ENCODE data around the gene NSMF.
"Not testable (repeated sequence)": the region's sequence is repeated elsewhere in the genome, so short reads cannot be mapped to it uniquely, and the experiment has no call there.

The NSMF gene

DNA sequence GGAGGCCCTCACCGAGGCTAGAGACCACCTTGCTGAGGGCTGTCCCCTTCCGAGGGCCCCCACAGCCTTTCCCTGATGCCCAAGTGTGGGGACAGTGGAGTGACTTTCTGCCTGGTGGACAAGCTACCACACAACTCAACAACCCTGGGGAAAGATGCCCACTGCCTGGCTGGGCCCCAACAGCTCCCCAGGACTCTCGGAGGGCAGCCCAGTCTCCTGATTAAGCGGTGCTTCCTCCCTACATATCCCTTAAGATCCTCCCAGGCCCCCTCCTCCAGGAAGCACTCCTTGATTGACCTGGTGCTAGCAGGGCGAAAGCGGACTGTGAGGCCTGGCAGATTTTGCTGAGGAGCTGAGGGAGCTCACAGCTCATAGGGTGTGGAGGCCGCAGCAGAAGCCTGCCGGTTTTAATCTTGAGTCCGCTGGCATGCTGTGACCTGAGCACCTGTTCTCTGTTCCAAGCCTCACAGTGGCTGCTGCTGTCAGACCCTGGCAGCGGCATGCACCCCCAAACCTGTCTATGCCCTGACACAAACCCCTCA is 2.2 kb downstream of the NSMF start:
- DNase-seq: no peak

GRCh38 chr9:137456061-137456863 is 2.9 kb downstream of the NSMF start:
- DNase-seq: no peak

- DNase-seq: no peak
These were observed 3.7 kb downstream of the NSMF start for GRCh38 chr9:137455359-137455991.

DNA sequence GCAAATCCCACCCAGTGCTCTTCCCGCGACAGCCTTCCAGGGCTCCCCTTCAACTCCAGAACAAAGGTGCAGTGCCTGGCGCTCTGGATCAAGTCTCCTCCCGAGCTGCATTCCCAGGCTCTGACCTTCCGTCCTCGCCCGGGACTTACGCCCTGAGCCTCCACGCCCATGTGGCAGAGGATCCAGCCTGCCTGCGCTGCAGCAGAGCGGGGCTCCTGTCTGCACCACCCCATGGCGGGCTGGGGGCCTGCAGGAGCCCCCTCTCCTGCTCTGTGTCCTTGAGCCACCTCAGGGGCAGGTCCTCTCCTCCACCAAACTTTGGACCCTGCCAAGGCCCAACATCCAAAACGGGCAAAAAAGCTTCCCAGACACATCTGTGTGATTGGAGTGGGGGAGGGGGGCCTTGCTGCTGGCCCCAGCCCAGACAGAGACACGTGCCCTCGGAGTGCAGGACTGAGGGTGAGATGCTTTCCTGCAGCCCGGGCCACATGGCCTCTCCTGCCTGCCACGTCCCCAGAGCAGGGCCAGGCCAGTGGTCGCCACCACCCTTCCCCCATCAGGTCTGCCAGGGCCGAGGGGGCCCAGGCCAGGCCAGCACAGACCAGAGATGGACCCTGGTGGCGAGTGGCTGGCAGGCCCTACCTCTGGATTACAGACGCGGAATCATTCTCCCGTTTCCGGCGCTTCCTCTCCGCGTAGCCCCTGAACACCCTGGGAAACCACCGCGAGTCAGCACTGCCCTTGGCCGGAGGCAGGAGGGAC is 4.4 kb downstream of the NSMF start:
- no peak for DNase-seq

DNA sequence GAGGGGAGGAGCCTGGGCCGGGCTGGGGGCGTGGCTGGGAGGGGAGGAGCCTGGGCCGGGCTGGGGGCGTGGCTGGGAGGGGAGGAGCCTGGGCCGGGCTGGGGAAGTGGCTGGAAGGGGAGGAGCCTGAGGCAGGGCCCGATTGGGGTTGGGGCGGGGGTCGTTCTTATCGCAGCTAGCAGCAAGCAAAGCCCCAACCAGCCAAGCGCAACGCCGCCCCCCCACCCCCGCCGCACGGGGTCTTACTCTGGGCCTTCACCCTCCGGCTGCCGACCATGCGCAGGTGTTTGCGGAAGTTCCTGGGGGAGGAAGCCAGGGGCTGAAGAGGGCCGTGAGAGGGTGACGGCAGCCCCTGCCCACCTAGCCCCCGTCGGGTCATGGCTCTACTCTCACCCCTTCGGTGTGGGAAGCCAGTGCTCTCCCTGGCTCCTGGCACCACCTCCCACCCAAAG is 5.0 kb downstream of the NSMF start:
- peak; percentile 65 to 74 for DNase-seq

- peak; percentile 76 to 77 for DNase-seq
These were observed 5.5 kb downstream of the NSMF start for GRCh38 chr9:137453643-137454081.

GRCh38 chr9:137452761-137453642 is 6.1 kb downstream of the NSMF start:
- DNase-seq: no peak

DNA sequence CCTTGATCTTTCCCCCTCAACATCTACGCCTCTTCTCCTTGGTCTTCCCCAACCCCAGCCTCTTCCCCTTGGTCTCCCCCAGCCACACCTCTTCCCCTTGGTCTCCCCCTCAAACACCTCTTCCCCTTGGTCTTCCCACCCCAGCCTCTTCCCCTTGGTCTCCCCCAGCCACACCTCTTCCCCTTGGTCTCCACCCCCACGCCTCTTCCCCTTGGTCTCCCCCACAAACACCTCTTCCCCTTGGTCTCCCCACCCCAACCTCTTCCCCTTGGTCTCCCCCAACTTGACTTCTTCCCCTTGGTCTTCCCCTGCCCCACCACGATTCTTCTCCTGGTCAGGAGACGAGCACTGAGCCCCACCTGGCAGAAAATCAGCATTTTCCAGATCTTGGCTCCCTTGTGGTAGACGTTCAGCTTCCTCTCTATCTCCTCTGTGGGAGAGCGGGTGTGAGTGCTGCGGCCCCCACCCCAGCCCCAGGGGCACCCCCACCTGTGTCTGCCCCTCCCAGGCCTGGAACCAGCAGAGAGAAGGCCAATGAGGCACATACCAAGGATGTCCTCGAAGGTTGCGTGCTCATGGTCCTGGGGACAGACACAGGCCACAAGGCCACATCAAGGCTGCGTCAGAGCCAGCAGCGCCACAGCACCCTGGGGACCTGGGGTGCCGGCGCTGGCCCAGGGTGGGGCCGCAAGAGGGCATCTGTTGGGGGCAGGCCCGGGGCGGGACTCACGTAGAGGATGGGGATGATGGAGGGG is 7.0 kb downstream of the NSMF start:
- DNase-seq: peak in 1 of 2 experiments; percentile 22

DNA sequence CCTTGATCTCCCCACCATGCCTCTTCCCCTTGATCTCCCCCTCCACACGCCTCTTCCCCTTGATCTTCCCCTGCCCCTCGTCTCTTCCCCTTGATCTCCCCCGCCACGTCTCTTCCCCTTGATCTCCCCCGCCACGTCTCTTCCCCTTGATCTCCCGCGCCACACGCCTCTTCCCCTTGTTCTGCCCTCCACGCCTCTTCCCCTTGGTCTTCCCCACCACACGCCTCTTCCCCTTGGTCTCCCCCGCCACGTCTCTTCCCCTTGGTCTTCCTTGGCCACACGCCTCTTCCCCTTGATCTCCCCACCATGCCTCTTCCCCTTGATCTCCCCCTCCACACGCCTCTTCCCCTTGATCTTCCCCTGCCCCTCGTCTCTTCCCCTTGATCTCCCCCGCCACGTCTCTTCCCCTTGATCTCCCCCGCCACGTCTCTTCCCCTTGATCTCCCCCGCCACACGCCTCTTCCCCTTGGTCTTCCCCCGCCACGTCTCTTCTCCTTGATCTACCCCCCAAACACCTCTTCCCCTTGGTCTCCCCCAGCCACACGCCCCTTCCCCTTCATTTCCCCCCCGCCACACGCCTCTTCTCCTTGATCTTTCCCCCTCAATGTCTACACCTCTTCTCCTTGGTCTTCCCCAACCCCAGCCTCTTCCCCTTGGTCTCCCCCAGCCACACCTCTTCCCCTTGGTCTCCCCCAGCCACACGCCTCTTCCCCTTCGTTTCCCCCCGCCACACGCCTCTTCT is 7.7 kb downstream of the NSMF start:
- not testable (repeated sequence) for DNase-seq

DNA sequence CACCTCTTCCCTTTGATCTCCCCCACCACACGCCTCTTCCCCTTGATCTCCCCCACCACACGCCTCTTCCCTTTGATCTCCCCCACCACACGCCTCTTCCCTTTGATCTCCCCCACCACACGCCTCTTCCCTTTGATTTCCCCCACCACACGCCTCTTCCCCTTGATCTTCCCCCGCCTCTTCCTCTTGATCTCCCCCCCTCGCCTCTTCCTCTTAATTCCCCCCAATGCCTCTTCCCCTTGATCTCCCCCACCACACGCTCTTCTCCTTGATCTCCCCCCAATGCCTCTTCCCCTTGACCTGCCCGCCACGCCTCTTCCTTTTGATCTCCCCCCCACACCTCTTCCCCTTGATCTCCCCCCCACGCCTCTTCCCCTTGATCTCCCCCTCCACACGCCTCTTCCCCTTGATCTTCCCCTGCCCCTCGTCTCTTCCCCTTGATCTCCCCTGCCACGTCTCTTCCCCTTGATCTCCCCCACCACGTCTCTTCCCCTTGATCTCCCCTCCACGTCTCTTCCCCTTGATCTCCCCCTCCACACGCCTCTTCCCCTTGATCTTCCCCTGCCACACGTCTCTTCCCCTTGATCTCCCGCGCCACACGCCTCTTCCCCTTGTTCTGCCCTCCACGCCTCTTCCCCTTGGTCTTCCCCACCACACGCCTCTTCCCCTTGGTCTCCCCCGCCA is 8.5 kb downstream of the NSMF start:
- peak in 1 of 2 experiments; percentile 19 for DNase-seq

GRCh38 chr9:137449931-137450538 is 9.1 kb downstream of the NSMF start:
- no peak for DNase-seq

- no peak for DNase-seq
These were observed 9.9 kb downstream of the NSMF start for GRCh38 chr9:137449081-137449844.

DNA sequence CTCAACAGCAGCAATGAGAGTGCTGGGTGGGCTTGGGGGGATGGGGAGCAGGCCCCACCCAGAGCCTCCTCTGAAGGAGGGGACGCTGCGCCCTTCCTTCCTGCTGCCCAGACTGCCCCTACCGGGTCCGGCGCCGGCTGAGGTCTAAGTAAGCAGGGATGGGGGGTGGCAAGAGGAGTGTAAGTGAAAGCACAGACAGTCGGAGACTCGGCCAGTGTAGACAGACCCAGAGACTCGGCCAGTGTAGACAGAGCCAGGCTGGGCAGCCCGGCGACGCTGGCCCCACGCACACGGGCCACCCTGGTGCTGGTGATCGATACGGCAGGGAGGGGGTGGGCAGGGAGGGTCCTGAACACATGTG is 10.6 kb downstream of the NSMF start:
- no peak for DNase-seq

GRCh38 chr9:137447722-137448601 is 11.2 kb downstream of the NSMF start:
- DNase-seq: no peak

GRCh38 chr9:137446851-137447471 is 12.2 kb downstream of the NSMF start:
- no peak for DNase-seq

DNA sequence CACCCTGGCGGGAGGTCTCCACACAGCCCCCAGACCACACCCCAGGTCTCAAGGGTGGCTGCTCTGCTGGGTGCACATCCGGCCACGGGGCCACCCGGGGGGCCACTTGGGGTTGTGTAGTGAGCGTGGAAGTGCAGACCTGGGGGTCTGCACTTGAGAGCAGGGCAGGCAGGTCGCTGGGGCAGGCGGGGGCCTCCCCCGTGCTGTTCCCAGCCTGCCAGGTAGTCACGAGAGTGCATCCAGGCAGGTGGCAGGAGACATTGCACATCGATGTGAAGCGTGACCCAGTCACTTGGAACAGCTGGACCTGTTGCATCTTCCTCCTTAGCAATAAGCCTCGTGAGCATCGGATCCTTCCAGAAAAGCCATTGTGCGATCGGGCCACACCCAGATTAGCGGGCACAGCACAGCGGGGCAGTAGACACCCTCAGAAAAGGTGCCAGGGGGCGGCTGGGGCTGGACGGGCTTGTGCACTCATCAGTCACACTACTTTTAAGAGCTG is 13.2 kb downstream of the NSMF start:
- DNase-seq: no peak

DNA sequence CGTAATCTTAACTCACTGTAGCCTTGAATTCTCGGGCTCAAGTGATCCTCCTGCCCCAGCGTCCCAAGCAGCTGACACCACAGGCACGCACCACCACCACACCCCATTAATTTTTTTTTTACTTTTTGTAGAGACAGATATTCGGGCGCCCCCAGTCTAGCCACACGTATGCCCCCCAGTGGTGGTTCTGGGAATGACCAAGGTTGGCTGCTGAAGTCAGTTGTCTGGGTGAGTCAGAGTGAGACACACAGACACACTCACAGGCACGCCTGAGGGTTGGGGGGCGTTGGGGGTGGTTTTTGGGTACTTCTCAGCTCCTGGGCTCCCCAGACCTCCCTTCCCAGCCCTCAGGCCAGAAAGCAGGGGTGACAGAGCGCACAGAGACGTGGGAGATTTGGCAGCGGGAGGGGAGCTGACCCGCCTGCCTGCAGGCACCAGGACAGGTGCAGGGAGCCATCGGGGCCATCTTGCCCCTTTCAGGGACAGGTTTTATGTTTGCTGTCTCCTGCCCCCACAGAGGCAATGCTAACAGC is 13.8 kb downstream of the NSMF start:
- DNase-seq: peak; percentile 92 to 94
